Left lung (tissue), 10 donors: Measurements from ENCODE around the gene PIK3R1. TPM values are rescaled to one million over a fixed set of nuclear protein-coding genes. Genes with fewer than 3 reads are reported as not detected.

Experiments used
- ATAC-seq: fragments of 200-7000 bp; cut with Tn5 transposase; one replicate; pipeline ENCODE4 v1.9.1; 2020; ENCODE audit warnings: moderate library complexity
- DNase-seq, 4 donors: peaks; one replicate each; pipeline ENCODE4 v3.0.0-alpha.2; 2013 to 2020
- H3K27ac ChIP-seq, 2 donors: fragments of 200-600 bp; sonication (generic) in 1 of 2; one replicate each; pipeline versions ENCODE4 v1.5.0 to v1.8.0; 2020 to 2021
- H3K27me3 ChIP-seq, 2 donors: fragments of 200-600 bp; sonication (generic) in 1 of 2; one replicate each; pipeline versions ENCODE4 v1.5.0 to v1.8.0; 2020 to 2021
- H3K36me3 ChIP-seq, 2 donors: fragments of 200-600 bp; sonication (generic) in 1 of 2; one replicate each; pipeline versions ENCODE4 v1.5.0 to v1.8.0; 2020 to 2021
- H3K4me1 ChIP-seq, 2 donors: fragments of 200-600 bp; one replicate each; pipeline ENCODE4 v1.8.0; 2021
- H3K4me3 ChIP-seq, 2 donors: fragments of 200-600 bp; sonication (generic) in 1 of 2; one replicate each; pipeline versions ENCODE4 v1.5.0 to v1.8.0; 2020 to 2021; ENCODE audit warnings: mild to moderate bottlenecking in 1 of 2
- H3K9me3 ChIP-seq, 2 donors: fragments of 200-600 bp; sonication (generic) in 1 of 2; one replicate each; pipeline versions ENCODE4 v1.5.0 to v1.8.0; 2020 to 2021
- intact Hi-C, 2 donors: fragments of 100-400 bp; cut with DNase I; formaldehyde crosslinking; loops; one replicate each; pipeline versions ENCODE4 v1.11.2 to v1.14.2; 2022
- polyA plus RNA-seq, 6 donors: library from polyadenylated mRNA; unstranded; fragments of 120-200 nt; gene quantifications; one replicate each; pipeline ENCODE4 v1.2.1, GENCODE V29; 2013; ENCODE audit not compliant: insufficient read length in 6 of 6
- total RNA-seq, 2 donors: library from RNA; stranded (reverse); fragmentation: NEBNext Ultra II Directional; extraction: Animal tissue kit (Norgen Biotek cat#: 25700); gene quantifications; one replicate each; pipeline ENCODE4 v1.2.1, GENCODE V29; 2021
- TF ChIP-seq, protein P1 (sequence below), 2 donors: fragments of 200-600 bp; sonication (generic) in 1 of 2; IDR thresholded peaks; one replicate each; pipeline versions ENCODE4 v1.5.0 to v1.8.0; 2021; ENCODE audit warnings: antibody characterized with exemption in 2 of 2
- donor health status: DM: no; HTN: yes; CAD: no.
- donor health status: DM: no; HTN: no; CAD: no.

Gene PIK3R1
- total and polyA plus RNA-seq, 8 donors: 70.9 to 92.9 (median 80.5) TPM

GRCh38 chr5:68329554-68330255 lies 114.1 kb downstream of the PIK3R1 start:
- Histone ChIP-seq H3K27me3 (no peaks in the 10 kb centered on the region), H3K36me3 (no peaks in the 10 kb centered on the region), H3K4me3 (no peak overlapping the region), H3K4me1 (peaks cover 11 to 50% of the 10 kb centered on the region in 2 donors), H3K9me3 (no peaks in the 10 kb centered on the region), H3K27ac (no peak overlapping the region)
- ATAC-seq (no peak), DNase-seq (peak in 1 of 4 donors; percentile 21)
- intact Hi-C loops: no loop called here
- TF ChIP-seq, protein P1, sequence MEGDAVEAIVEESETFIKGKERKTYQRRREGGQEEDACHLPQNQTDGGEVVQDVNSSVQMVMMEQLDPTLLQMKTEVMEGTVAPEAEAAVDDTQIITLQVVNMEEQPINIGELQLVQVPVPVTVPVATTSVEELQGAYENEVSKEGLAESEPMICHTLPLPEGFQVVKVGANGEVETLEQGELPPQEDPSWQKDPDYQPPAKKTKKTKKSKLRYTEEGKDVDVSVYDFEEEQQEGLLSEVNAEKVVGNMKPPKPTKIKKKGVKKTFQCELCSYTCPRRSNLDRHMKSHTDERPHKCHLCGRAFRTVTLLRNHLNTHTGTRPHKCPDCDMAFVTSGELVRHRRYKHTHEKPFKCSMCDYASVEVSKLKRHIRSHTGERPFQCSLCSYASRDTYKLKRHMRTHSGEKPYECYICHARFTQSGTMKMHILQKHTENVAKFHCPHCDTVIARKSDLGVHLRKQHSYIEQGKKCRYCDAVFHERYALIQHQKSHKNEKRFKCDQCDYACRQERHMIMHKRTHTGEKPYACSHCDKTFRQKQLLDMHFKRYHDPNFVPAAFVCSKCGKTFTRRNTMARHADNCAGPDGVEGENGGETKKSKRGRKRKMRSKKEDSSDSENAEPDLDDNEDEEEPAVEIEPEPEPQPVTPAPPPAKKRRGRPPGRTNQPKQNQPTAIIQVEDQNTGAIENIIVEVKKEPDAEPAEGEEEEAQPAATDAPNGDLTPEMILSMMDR (IDR thresholded peaks at IDR 0.05): no peak

- ATAC-seq: no peak
- no peak for DNase-seq
- TF ChIP-seq, protein P1 (IDR thresholded peaks at IDR 0.05): no peak
- intact Hi-C loops: no loop called here
- Histone ChIP-seq H3K4me1 (peaks cover 11 to 50% of the 10 kb centered on the region in 2 donors), H3K4me3 (no peak overlapping the region), H3K36me3 (no peaks in the 10 kb centered on the region), H3K9me3 (no peaks in the 10 kb centered on the region), H3K27ac (peak overlapping the region in 1 of 2 donors; percentile 65), H3K27me3 (no peaks in the 10 kb centered on the region)
Measured at GRCh38 chr5:68330574-68330973, 115.0 kb downstream of the PIK3R1 start.

DNA sequence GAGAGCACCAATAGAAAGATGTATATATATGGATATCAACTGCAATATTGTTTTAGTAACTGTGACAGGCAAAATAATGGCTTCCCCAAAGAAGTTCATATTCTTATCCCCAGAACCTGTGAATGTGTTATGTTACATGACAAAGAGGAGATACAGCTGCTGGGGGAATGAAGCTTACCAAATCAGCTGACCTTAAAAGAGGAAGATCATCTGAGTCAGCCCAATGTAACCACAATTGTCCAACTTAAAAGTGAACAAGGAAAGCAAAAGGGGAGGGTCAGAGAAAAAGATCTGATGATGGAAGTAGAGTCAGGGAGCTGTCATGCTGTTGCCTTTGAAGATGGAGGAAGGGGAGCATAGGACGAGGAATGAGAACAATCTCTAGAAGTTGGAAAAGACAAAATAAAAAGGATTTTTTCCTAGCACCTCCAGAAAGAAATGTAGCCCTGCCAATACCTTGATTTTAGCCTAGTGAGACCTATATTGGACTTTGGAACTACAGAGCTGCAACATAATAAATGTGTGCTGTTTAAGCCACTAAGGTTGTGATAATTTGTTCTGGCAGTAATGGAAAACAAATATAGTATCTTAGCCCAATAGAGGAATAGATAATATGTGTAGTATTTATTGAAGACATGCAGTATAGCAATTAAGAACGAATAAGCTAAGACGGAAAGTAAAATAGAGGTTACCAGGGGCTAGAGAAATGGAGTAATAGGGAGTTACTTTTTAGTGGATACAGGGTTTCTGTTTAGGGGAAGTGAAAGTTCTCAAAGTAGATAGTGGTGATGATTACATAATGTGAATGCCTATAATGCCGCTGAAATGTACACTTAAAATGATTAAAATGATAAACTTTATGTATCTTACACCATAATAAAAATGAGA lies 115.9 kb downstream of the PIK3R1 start:
- H3K4me3 ChIP-seq: no peak overlapping the region
- H3K36me3 ChIP-seq: no peaks in the 10 kb centered on the region
- H3K27ac ChIP-seq: peak overlapping the region in 1 of 2 donors; percentile 65
- intact Hi-C loops: no loop called here
- peaks cover 11 to 50% of the 10 kb centered on the region in 2 donors for H3K4me1 ChIP-seq
- H3K27me3 ChIP-seq: no peaks in the 10 kb centered on the region
- DNase-seq (no peak), ATAC-seq (peak; percentile 61)
- TF ChIP-seq, protein P1 (IDR thresholded peaks at IDR 0.05): no peak
- no peaks in the 10 kb centered on the region for H3K9me3 ChIP-seq

GRCh38 chr5:68332080-68332451 lies 116.5 kb downstream of the PIK3R1 start:
- no peaks in the 10 kb centered on the region for H3K36me3 ChIP-seq
- H3K9me3 ChIP-seq: no peaks in the 10 kb centered on the region
- no peaks in the 10 kb centered on the region for H3K27me3 ChIP-seq
- H3K4me3 ChIP-seq: no peak overlapping the region
- peak overlapping the region in 1 of 2 donors; percentile 65 for H3K27ac ChIP-seq
- ATAC-seq (no peak), DNase-seq (no peak)
- intact Hi-C loops: no loop called here
- peaks cover 11 to 50% of the 10 kb centered on the region in 2 donors for H3K4me1 ChIP-seq
- TF ChIP-seq, protein P1 (IDR thresholded peaks at IDR 0.05): no peak

DNA sequence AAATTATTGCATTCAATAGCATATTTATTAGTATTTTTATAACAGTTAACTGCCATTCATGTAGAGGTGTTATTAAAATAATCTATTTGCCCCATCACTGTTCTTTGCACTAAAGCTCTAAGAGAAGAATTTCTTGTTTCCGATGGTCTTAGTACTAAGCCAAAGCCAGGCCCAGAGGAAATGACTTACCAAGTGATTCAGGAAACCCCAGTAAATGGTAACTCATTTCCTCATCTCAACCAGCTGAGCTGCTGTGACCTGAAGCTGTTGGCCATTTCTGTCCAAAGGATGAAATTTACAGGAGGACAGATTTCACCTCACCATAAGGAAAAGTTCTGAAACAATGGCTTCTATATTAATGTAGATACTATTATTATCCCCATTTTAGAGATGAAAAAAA lies 117.0 kb downstream of the PIK3R1 start:
- no peak for ATAC-seq
- peak overlapping the region in 1 of 2 donors; percentile 65 for H3K27ac ChIP-seq
- intact Hi-C loops: no loop called here
- H3K4me3 ChIP-seq: no peak overlapping the region
- no peaks in the 10 kb centered on the region for H3K36me3 ChIP-seq
- H3K9me3 ChIP-seq: no peaks in the 10 kb centered on the region
- H3K4me1 ChIP-seq: peaks cover 11 to 50% of the 10 kb centered on the region in 2 donors
- DNase-seq: no peak
- TF ChIP-seq, protein P1 (IDR thresholded peaks at IDR 0.05): no peak
- no peaks in the 10 kb centered on the region for H3K27me3 ChIP-seq
